ENCODE data around the gene NUPR2.
"Not testable (repeated sequence)": the region's sequence is repeated elsewhere in the genome, so short reads cannot be mapped to it uniquely, and the experiment has no call there.

The NUPR2 gene

DNA sequence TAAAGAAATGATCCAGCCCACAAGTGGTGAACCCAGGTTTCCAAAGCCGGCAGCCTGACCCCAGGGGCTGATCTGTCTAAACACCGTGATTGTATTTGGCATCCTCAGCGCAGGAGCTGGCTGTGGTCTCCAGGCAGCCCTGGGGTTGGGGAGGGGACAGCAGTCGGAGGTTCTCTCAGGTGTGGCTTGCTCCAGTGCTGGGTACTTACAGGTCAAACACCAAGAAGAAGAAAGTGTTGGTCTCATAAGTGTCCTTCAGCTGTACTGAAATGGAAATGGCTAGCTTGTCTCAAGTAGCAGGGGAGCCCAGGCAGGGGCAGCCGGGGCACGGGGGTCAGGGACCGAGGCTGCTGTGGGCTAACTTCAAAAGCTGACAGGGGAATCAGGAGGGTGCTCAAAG, 29.5 kb downstream of the NUPR2 start:
- DNase-seq (ENCODE audit: low spot score), result no peak

DNA sequence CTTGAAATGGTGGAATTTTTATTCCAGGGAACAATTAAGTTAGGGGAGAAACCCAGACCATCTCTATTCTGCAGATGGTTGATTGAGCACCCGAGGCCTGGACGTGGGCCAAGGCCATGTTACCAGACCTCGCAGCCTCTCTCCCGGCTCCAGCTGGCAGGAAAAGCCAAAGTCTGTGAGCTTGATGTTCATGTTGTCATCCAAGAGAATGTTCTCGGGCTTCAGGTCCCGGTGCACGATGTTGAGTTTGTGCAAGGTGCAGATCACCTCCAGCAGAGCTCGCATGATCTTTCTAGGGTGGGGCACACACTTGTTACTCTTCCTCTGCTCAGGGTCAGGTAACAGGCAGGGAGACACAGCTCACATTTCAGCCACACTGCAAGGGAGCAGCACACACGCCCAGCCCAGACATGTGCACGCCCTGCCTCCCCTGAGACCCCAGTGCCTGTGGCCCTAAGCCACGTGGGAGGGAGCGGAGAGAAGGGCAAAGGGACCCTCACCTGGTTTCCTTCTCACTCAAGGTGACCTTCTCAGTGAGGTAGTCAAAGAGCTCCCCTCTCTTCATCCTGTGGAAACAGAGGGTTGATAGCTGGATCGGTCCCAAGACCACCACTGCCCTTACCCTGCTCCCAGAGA, 32.9 kb downstream of the NUPR2 start:
- peak; percentile 53 for DNase-seq (ENCODE audit: low spot score)

DNA sequence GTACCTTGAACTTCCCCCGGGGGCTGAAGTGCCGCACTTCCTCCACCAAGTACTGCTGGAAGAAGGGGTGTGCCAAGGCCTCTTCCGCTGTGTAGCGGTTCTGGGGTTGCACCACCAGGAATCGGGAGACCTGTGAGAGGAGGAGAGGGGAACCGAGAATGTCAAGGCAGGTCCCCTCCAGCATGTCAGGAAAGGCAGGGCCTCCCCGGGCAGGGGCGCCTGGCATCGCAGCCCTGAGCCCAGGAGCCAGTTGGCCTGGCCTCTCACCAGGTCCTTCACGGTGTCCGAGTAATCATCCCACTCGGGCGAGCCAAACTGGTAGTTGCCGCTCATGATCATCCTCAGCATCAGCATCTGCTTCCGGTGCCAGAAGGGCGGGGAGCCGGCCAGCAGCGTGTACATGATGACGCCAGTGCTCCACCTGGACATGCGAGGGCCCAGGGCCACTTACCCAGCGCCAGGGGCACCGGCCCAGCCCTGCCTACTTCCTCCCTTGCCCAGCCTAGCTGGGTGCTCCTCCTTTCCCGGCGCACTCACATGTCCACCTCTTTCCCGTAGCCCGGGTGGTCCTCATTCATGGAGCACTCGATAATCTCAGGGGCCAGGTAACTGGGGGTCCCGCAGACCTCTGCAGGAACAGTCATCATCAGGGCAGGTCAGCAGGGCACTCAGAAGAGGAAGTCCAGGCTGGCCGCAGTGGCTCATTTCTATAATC, 34.4 kb downstream of the NUPR2 start:
- no peak for DNase-seq (ENCODE audit: low spot score)

DNA sequence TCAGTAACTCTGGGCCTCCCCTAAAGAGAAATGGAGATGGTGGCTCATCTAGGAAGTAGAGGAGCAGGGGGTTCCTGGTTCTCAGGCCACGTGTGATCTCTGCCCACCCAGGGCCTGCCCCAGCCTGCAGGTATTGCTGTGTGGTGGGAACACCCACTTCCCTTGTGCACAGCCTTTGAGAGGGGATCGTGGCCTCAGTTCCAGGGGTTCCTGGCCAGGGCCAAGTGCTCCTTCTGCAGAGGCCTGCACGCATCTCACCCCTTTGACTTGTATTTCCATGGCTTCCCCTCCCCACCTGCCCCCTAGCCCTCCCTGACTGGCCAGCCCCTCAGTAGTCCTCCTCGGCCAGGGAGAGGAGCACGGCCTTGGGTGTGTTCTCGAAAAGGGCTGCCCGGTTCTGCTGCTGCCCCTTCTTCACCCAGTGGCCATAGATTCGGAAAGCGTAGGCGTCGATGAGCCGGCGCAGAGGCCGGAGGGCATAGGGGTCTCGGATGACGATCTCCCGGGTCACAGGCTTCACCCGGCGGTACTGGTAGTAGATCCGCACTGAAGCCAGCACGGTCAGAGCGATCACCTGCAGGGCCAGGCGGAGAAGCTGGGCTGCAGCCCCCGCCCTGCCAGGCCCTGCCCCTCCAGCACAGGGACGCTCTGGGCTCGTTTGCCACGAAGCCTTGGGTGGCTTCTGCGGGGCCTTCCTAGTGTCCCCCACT, 35.3 kb downstream of the NUPR2 start:
- not testable (repeated sequence) for DNase-seq (ENCODE audit: low spot score)

DNA sequence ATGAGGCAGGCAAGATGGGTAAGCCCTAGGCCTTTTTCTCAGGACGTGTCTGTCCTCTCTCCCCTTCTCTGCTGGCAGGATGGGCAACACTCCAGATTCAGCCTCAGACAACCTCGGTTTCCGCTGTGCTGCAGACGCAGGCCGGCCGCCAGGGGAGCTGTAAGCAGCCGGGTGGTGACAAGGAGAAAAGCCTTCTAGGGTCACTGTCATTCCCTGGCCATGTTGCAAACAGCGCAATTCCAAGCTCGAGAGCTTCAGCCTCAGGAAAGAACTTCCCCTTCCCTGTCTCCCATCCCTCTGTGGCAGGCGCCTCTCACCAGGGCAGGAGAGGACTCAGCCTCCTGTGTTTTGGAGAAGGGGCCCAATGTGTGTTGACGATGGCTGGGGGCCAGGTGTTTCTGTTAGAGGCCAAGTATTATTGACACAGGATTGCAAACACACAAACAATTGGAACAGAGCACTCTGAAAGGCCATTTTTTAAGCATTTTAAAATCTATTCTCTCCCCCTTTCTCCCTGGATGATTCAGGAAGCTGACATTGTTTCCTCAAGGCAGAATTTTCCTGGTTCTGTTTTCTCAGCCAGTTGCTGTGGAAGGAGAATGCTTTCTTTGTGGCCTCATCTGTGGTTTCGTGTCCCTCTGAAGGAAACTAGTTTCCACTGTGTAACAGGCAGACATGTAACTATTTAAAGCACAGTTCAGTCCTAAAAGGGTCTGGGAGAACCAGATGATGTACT, 36.6 kb downstream of the NUPR2 start:
- DNase-seq (ENCODE audit: low spot score), result peak; percentile 87

DNA sequence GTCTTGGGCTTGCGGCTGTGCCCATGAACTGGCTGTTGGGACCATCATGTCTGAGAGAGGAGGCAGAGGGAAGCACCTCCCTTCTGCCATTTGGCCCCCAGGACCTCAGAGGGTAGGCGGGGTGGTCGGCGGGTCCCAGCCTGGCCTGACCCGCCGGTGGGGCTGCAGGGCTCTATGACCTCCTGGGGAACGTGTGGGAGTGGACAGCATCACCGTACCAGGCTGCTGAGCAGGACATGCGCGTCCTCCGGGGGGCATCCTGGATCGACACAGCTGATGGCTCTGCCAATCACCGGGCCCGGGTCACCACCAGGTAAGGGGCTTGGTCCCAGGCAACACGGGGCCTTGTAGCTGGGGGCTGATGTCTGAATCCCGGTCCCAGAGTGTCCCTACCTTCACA, 38.0 kb downstream of the NUPR2 start:
- no peak for DNase-seq (ENCODE audit: low spot score)

DNA sequence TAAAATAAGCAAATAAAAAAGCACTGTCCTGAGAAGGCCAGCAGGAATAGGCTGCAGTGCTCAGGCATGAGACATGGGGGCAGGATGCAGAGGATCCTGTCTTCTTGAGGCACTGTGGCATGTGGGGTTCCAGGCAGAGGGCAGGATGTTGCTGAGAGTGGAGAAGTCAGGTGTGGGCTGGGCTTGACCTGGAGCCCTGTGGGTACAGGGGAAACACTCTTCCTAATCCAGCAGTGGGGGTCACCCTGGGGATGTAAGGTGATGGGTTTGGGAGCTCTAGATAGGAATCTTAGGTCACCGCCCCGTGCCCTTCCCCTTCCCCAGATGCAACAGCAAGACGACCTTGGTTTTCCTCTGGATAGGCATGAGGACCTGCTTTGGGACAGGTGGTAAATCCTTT, 38.5 kb downstream of the NUPR2 start:
- DNase-seq (ENCODE audit: low spot score), result no peak

DNA sequence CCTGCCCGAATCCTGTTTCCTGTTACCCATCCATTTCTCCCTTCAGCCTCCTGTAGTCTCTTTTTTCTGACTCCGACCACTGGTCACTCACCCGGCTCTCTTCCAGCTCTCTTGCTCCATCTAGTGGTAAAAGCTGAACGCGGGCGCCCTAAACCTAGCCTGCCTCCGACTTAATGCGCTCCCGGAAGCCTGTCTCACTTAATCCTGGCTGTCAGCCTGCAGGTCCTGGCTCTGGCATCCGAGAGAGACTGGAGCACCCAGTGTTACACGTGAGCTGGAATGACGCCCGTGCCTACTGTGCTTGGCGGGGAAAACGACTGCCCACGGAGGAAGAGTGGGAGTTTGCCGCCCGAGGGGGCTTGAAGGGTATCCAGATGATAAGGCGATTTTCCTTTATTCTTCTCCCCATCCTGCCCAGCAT, 41.8 kb downstream of the NUPR2 start:
- peak; percentile 67 for DNase-seq (ENCODE audit: low spot score)

DNA sequence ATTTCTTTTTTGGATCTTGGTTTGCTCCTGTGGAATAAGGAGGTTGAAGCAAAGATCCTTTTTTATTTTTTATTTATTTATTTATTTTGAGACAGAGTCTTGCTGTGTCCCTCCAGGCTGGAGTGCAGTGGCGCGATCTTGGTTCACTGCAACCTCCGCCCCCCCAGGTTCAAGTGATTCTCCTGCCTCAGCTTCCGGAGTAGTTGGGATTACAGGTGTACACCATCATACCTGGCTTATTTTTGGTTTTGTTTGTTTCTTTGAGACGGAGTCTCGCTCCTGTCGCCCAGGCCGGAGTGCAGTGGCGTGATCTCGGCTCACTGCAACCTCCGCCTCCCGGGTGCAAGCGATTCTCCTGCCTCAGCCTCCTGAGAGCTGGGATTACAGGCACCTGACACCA, 49.8 kb downstream of the NUPR2 start:
- DNase-seq (ENCODE audit: low spot score), result not testable (repeated sequence)

All from putamen (tissue), 1 donor.